Measurements from ENCODE around the gene DAGLA.

Gene DAGLA

GRCh38 chr11:61765550-61766253 lies 85.5 kb downstream of the DAGLA start:
- no peak for DNase-seq (ENCODE audit: low read depth)

GRCh38 chr11:61766353-61766841 lies 86.2 kb downstream of the DAGLA start:
- peak; percentile 61 for DNase-seq (ENCODE audit: low read depth)

GRCh38 chr11:61768376-61769076 lies 88.3 kb downstream of the DAGLA start:
- DNase-seq (ENCODE audit: low read depth), result no peak

GRCh38 chr11:61769169-61769920 lies 89.2 kb downstream of the DAGLA start:
- DNase-seq (ENCODE audit: low read depth), result peak; percentile 68

- DNase-seq (ENCODE audit: low read depth), result no peak
These were observed 89.9 kb downstream of the DAGLA start for GRCh38 chr11:61769946-61770683.

GRCh38 chr11:61771195-61771894 lies 91.2 kb downstream of the DAGLA start:
- DNase-seq (ENCODE audit: low read depth), result no peak

GRCh38 chr11:61771985-61772455 lies 91.8 kb downstream of the DAGLA start:
- DNase-seq (ENCODE audit: low read depth), result no peak

- DNase-seq (ENCODE audit: low read depth), result no peak
These were observed 93.2 kb downstream of the DAGLA start for GRCh38 chr11:61773356-61773755.

GRCh38 chr11:61773809-61774208 lies 93.6 kb downstream of the DAGLA start:
- DNase-seq (ENCODE audit: low read depth), result no peak

- DNase-seq (ENCODE audit: low read depth), result no peak
These were observed 94.2 kb downstream of the DAGLA start for GRCh38 chr11:61774411-61774810.

- DNase-seq (ENCODE audit: low read depth), result no peak
These were observed 94.9 kb downstream of the DAGLA start for GRCh38 chr11:61775106-61775505.

- DNase-seq (ENCODE audit: low read depth), result no peak
These were observed 95.7 kb downstream of the DAGLA start for GRCh38 chr11:61775606-61776554.

GRCh38 chr11:61776561-61777075 lies 96.4 kb downstream of the DAGLA start:
- peak; percentile 80 for DNase-seq (ENCODE audit: low read depth)

- no peak for DNase-seq (ENCODE audit: low read depth)
These were observed 97.3 kb downstream of the DAGLA start for GRCh38 chr11:61777234-61778090.

- no peak for DNase-seq (ENCODE audit: low read depth)
These were observed 98.2 kb downstream of the DAGLA start for GRCh38 chr11:61778357-61778886.

GRCh38 chr11:61778920-61779650 lies 98.9 kb downstream of the DAGLA start:
- no peak for DNase-seq (ENCODE audit: low read depth)

GRCh38 chr11:61779666-61780525 lies 99.7 kb downstream of the DAGLA start:
- no peak for DNase-seq (ENCODE audit: low read depth)

Measured in iris pigment epithelial cell (primary cell).